Endothelial cell (in vitro differentiated cells): Measurements from ENCODE around the gene CTNND2. TPM values are rescaled to one million over a fixed set of nuclear protein-coding genes. Genes with fewer than 3 reads are reported as not detected.

Experiments
- DNase-seq: peaks from one replicate; pipeline ENCODE4 v3.0.0; 2021; ENCODE audit warnings: low spot score
- H3K27ac Mint-ChIP-seq: one replicate; pipeline ENCODE4 v1.8.0; 2021; ENCODE audit warnings: mixed read lengths, inconsistent platforms; ENCODE audit not compliant: unreplicated experiment
- H3K27me3 Mint-ChIP-seq: one replicate; pipeline ENCODE4 v1.8.0; 2021; ENCODE audit warnings: mild to moderate bottlenecking, moderate library complexity, mixed read lengths, inconsistent platforms; ENCODE audit not compliant: unreplicated experiment
- H3K36me3 Mint-ChIP-seq: one replicate; pipeline ENCODE4 v1.8.0; 2021; ENCODE audit warnings: mild to moderate bottlenecking, low read depth, mixed read lengths, inconsistent platforms; ENCODE audit not compliant: unreplicated experiment
- H3K4me1 Mint-ChIP-seq: one replicate; pipeline ENCODE4 v1.8.0; 2021; ENCODE audit warnings: mild to moderate bottlenecking, mixed read lengths, inconsistent platforms; ENCODE audit not compliant: unreplicated experiment
- H3K4me3 Mint-ChIP-seq: one replicate; pipeline ENCODE4 v1.8.0; 2021; ENCODE audit warnings: mild to moderate bottlenecking, mixed read lengths, inconsistent platforms; ENCODE audit not compliant: unreplicated experiment
- H3K9me3 Mint-ChIP-seq: one replicate; pipeline ENCODE4 v1.8.0; 2021; ENCODE audit warnings: mixed read lengths, inconsistent platforms; ENCODE audit not compliant: unreplicated experiment
- CTCF ChIP-seq: fragments of 200-600 bp; sonication (generic); IDR thresholded peaks from one replicate; pipeline ENCODE4 v1.5.0; 2021; ENCODE audit warnings: antibody characterized with exemption; ENCODE audit not compliant: unreplicated experiment
- total RNA-seq: library from RNA; stranded (reverse); fragmentation: NEBNext Ultra II Directional; extraction: Animal tissue kit (Norgen Biotek cat#: 25700); gene quantifications from one replicate; pipeline ENCODE4 v1.2.1, GENCODE V29; 2021; ENCODE audit not compliant: unreplicated experiment

CTNND2 gene
- total RNA-seq, 1 donor from 2014 or later = 3.6 TPM

DNA sequence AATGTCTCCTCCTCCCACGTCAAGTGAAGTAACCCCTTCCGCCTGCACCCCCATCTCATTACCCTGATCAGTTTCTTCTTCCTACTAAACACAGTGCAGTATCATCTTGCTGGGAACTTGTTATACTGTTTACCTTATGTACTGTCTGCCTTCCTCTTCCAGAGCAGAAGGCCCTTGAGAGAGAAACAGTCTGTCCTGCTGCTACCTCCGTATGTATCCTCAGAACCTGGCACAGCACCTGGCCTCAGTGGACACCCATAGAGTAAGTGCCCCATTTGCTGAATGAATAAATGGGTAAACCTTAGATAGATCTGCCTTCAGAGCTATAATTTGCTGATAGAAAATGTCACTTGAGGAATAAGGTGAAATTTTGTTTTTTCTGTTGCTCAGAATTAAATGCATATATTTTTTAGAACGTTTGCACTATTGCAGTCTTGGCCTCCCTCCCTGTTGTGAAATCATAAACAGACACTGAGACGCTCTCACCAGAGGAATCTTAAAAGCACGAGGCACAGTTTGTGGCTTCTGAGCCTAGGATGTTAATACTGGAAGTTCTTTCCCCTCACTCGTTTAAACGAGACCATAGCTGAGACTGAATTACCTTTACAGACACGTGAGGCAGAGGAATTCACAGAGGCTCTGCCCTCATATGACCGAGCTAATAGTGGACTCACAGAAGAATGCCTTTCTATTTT, 920.1 kb downstream of the CTNND2 start:
- TF ChIP-seq CTCF = no peak
- Mint-ChIP-seq H3K4me3 (no peak overlapping the region), H3K4me1 (peaks cover 9% of the 10 kb centered on the region), H3K27me3 (peaks cover 2% of the 10 kb centered on the region), H3K27ac (no peak overlapping the region), H3K36me3 (no peaks in the 10 kb centered on the region), H3K9me3 (peaks cover 6% of the 10 kb centered on the region)
- DNase-seq = no peak

DNA sequence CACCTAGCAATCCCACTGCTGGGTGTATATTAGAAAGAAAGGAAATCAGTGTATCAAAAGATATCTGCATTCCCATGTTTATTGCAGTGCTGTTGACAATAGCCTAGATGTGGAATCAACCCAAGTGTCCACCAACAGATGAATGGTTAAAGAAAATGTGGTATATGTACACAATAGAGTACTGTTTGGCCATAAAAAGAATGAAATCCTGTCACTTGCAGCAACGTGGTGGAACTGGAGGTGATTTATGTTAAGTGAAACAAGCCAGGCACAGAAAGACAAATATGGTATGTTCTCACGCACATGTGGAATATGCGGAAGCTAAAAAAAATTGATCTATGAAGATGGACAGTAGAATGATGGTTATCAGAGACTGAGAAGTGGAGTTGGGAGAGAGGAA, 921.6 kb downstream of the CTNND2 start:
- H3K9me3 Mint-ChIP-seq = no peaks in the 10 kb centered on the region
- H3K4me1 Mint-ChIP-seq = peaks cover 4% of the 10 kb centered on the region
- no peak for TF ChIP-seq CTCF
- no peak for DNase-seq
- no peak overlapping the region for H3K4me3 Mint-ChIP-seq
- no peaks in the 10 kb centered on the region for H3K36me3 Mint-ChIP-seq
- peaks cover 2% of the 10 kb centered on the region for H3K27me3 Mint-ChIP-seq
- no peak overlapping the region for H3K27ac Mint-ChIP-seq

- H3K36me3 Mint-ChIP-seq = no peaks in the 10 kb centered on the region
- H3K27ac Mint-ChIP-seq = no peak overlapping the region
- H3K4me1 Mint-ChIP-seq = peaks cover 4% of the 10 kb centered on the region
- no peak overlapping the region for H3K4me3 Mint-ChIP-seq
- peaks cover 2% of the 10 kb centered on the region for H3K27me3 Mint-ChIP-seq
- TF ChIP-seq CTCF = no peak
- H3K9me3 Mint-ChIP-seq = no peaks in the 10 kb centered on the region
- no peak for DNase-seq
Observed at GRCh38 chr5:10981932-10982331, 922.3 kb downstream of the CTNND2 start.

GRCh38 chr5:10977011-10977410, 927.2 kb downstream of the CTNND2 start:
- Mint-ChIP-seq H3K9me3 (no peaks in the 10 kb centered on the region), H3K27me3 (peaks cover 3% of the 10 kb centered on the region), H3K27ac (no peak overlapping the region), H3K4me3 (no peak overlapping the region), H3K36me3 (no peaks in the 10 kb centered on the region), H3K4me1 (peaks cover 8% of the 10 kb centered on the region)
- DNase-seq = peak; percentile 8
- no peak for TF ChIP-seq CTCF

- no peaks in the 10 kb centered on the region for H3K36me3 Mint-ChIP-seq
- peaks cover 3% of the 10 kb centered on the region for H3K27me3 Mint-ChIP-seq
- H3K4me1 Mint-ChIP-seq = peaks cover 8% of the 10 kb centered on the region
- DNase-seq = no peak
- H3K9me3 Mint-ChIP-seq = no peaks in the 10 kb centered on the region
- no peak overlapping the region for H3K4me3 Mint-ChIP-seq
- no peak overlapping the region for H3K27ac Mint-ChIP-seq
- no peak for TF ChIP-seq CTCF
Observed at GRCh38 chr5:10975945-10976344, 928.3 kb downstream of the CTNND2 start.
